Tongue (tissue), 2 donors: ENCODE measurements around the gene AGAP1. TPM values are rescaled to one million over a fixed set of nuclear protein-coding genes. Genes with fewer than 3 reads are reported as not detected.
A peak's percentile ranks its signal among the peaks of the same experiment; 100 is the strongest.

Experiments used
- DNase-seq: peaks from one replicate; pipeline ENCODE4 v3.0.0-alpha.2; 2015
- total RNA-seq: library from RNA; depleted of rRNA; stranded (reverse); fragments of >200 nt; gene quantifications from one replicate; pipeline ENCODE4 v1.2.3, GENCODE V29; 2014

AGAP1 gene
- total RNA-seq, 1 donor from 2014 or later, result 33.0 TPM

DNA sequence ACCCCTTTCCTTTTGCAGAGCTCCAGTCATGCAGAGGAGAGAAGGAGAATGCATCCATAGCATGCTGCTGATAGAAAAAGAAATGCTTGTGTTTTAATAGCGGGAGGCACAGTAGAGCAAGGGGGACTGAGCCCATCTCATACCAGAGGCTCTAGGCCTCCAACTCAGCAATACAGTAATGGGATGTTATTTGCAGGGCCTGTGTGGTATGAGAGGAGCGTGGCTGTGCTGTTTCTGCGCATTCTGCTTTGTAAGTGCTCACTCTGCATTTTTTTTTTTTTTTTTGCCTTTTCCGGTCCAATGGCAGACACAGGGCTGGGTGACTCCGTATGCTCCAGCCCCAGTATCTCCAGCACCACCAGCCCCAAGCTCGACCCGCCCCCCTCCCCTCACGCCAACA is 474.3 kb downstream of the AGAP1 start:
- no peak for DNase-seq

DNA sequence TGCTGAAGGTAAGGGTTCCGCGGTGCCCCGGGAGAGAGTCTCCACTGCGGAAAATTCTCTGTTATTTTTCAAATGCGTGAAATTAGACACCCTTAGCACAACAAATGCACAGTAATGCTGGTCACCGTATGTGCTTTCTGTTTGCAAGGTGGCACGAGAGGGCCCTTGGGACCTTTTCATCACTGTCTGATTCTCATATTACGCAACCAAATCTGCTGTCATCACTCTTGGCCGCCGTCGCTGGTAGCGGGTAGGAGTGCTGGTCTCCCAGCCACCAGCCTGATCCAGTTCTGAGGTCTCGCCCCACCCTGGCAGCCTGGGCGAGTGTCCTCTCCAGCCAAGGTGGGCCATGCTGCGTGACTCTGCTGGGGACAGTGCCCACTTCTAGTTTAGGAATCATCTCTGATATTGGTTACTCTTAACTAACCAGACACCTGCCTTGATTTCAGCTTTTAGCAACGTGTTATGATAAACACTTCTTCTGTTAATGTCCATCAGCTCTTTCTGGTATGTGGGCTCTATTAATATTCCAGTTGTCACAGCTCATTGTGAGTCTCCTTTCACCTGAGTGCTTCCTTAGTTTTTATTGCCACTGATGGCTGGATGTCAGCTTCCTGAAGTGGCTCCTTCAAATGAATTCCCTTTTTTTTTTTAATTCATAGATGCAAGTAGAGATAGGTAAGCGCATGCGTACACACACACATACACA is 474.9 kb downstream of the AGAP1 start:
- no peak for DNase-seq

DNA sequence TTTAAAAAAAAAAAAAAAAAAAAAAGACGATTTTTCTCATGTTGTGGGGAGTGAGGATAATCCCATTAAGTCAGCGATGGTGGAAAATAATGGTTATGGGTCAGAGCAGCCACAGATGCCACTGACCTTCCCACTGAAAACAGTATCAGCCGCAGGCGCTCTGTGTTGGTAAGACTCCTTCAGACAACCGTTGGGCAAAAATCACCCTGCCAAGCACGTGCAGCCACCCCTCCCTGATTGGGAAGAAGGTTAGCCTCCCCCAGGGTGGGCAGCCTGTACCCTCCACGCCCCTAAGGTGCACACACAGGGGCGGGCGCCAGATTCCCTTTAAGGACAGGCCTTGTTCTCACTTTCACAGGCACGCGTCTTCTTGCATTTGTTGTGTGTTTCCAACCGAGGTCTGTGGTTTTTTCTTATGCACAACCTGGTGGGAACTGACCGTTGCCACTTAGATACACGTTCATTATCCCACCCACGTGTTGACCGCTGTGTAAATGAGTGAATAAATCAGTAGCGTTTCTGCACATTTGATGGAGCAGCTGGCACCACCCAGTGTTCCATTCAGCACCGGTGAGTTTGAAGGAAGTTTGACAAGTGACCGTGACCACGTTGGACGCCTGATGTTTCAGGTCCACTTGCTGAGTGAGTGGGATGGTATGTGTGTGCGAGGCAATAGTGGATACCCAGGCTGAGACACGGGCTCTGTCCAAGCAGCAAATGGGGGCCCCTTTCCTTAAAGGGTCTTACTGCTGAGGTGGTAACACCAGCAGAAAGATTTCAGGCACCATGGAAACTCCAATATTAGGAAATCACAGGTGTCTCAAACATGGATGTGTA is 476.6 kb downstream of the AGAP1 start:
- DNase-seq, result no peak

DNA sequence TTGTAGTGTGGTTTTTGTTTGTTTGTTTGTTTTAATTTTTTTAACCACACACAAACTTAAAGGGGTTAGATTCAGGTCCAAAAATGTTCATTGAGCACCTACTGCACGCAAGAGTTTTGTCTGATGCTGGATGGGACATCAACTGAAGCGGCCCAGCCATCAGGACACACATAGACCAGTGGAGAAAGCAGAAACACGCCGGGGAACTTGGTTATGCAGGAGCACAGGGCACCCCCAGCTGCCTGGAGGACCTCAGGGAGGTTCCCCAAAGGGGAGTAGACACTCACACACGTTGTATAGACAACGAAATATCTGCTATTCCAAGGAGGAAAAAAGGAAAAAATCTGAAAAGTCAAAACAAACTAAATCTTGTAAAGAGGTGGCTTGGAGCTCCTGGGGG is 482.7 kb downstream of the AGAP1 start:
- DNase-seq, result no peak

DNA sequence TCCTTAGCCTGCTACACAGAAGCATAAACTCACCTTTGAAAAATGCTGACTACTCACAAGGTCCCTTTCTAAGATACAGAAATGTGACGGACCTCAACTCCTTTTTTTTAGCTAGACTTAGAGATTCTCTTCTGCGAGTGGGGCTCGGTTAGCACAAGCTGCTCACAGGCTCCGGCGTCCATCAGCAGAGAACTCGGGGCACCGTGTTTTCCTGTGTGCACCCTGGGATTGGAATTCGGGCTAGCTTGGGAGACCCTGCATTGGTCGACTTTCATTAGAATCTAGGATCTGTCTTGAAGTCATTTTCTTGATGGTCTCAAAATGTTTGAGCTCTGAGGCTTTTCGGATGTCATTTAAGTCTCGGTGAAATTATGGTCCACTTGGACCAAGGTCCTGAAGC is 483.1 kb downstream of the AGAP1 start:
- DNase-seq, result no peak

DNA sequence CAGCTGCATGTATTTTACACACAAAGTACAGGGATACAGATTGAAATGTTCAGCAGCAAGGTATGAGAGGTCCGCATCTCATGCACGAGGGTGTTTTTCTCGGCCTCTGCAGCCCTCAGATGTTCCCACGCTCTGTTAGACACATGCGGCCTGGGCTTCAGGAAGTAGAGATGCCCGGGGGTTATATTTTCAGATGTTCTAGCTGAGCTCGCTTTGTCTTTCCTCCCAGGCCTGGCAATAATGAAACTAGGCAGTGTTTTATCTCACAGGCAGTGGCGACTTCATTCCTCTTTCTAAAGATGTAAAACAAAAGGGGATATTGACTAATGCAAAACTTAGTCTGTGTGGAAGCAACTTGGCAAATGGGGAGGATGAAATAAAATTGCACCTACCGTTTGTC is 483.6 kb downstream of the AGAP1 start:
- no peak for DNase-seq

DNA sequence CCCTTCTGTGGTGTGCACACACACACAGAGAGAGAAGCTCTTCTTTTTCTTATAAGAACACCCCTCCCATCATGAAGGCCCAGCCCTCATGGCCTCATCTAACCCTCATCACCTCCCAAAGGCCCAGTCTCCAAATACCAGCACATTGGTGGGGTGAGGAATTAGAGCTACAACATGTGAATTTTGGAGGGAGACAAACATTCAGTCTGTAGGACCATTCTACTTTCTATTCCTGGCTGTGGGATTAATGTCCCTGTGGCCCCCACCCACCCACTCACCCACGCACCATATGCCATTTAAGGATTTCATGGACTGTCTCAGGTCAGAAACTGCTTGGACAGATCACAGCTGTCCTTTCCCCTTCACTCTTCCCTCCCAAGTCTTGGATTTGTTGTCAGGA is 484.2 kb downstream of the AGAP1 start:
- DNase-seq, result no peak

DNA sequence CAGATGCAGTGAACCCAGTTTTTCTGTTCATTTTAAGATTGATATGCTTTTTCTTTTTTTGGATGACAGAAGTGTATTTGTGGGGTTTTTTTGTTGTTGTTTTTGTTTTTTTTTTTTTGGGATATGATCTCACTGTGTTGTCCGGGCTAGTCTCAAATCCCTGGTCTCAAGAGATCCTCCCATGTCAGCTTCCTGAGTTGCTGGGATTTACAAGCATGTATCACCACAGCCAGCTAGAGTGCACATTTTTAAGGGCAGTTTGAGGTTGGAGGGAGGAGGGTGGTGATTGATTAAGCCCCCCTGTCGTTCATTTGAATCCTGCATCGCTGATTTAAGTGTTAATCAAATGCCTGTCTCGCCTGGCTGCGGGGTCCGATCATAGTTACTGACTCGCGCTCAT is 485.2 kb downstream of the AGAP1 start:
- no peak for DNase-seq

DNA sequence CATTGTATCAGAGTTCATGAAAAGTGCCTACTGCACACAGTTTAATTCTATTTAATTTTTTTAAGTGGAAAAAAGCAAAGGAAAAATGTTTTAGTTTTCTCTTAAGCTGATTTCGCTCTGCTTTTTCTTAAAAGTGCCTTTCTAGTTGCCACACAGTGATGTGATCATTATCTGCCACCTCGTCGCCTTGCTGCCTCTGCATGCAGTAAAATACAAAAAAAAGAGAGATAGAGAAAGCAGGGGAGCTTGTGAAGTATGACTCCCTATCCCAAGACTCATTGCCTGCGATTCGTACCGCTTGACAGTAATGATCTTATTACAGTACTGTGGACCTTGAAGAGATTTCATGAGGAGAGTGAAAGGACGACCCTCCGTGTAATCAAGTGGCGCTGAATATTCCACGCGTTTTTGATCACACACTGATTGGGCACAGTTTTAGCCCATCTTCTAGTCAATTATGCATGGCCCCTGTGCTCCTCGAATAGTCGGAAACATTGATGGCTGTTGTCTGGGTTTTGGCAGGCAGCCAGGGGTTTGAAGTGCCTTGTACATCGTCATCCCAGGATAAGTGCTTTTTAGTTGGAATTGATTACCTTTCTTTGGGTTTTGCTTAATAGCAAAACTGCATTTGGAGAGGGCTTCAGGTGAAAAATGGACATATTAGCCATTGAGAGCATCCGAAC is 486.1 kb downstream of the AGAP1 start:
- DNase-seq, result no peak

DNA sequence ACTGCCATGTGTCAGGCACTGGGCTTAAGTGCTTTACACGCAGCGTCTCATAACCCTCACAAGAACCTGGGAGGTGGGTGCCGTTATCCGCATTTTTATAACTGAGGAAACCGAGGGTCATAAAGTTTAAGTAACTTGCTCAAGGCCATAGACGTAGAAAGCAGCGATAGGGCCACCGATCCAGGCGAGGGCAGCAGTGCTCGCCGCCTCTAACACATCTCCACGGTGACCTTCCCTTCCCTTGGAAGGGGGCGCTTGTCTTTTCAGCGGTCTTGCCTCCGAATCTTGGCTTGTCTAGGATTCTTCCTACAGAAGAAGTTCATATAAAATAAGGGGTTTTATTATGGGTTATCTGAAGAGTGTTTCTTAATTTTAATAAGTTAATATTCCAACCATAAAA is 487.8 kb downstream of the AGAP1 start:
- DNase-seq, result no peak

DNA sequence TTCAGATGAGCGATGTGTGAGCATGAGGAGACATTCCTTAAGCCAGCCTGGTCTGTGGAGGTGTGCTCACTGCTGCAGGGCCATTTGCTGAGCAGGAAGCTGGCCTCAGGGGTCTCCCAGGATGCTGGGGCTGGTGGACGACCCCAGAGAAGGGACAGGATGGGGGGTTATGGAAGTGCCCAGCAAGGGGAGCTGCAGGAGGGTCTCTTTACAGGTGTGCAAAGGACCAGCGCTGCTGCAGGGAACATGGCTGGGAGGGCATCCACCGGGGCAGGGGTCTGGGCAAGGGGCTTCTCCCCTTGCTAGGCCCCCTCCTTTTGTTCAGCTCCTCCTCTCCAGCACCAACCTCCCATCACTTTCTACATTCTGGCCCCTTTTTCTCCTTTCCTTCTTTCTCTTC is 489.2 kb downstream of the AGAP1 start:
- no peak for DNase-seq

DNA sequence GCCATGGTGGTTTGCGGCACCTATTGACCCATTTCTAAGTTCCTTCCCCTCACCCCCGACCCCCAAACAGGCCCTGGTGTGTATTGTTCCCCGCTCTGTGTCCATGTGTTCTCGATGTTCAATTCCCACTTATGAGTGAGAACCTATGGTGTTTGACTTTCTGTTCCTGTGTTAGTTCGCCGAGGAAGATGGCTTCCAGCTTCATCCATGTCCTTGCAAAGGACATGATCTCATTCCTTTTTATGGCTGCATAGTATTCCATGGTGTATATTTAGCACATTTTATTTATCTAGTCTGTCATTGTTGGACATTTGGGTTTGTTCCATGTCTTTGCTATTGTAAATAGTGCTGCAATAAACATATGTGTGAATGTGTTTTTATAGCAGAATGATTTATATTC is 490.7 kb downstream of the AGAP1 start:
- no peak for DNase-seq

DNA sequence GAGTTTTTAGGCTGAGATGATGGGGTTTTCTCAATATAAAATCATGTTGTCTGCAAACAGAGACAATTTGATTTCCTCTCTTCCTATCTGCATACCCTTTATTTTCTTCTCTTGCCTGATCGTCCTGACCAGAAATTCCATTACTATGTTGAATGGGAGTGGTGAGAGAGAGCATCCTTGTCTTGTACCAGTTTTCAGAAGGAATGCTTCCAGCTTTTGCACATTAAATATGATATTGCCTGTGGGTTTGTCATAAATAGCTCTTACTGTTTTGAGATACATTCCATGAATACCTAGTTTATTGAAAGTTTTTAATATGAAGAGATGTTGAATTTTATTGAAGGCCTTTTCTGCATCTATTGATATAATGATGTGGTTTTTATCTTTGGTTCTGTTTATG is 492.5 kb downstream of the AGAP1 start:
- no peak for DNase-seq

DNA sequence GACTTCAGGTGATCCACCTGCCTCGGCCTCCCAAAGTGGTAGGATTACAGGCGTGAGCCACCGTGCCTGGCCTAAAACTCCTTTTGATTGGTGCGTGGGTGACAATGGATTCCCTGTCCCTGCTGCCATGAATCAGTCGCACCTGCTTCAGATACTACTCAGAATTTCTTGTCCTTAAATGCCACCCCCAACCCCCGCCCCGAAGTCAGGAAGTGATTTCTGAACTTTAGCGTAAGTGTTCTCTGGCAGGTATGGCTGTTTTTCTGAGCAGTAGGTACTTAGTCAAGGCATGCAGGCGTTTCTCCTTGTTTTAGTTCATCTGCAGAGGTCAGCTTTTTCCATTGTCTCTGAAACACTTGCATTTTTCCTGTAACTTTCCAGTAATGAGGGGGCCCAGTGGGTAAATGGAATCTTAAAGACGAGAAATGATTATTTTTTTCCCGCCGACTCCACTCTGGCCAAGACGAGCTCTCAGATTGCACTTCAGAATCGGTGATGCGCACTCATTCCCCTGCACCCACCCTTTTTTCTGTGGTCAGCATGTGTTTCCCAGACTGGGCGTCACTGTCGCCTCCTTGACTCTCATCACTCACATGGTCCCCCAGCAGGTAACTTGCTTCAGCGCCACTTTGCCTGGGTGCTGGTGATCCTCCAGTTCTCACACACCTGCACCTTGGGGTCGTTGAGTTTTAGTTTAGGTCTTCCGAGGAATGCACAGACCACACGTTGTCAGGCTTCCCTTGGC is 494.6 kb downstream of the AGAP1 start:
- DNase-seq, result peak; percentile 17

DNA sequence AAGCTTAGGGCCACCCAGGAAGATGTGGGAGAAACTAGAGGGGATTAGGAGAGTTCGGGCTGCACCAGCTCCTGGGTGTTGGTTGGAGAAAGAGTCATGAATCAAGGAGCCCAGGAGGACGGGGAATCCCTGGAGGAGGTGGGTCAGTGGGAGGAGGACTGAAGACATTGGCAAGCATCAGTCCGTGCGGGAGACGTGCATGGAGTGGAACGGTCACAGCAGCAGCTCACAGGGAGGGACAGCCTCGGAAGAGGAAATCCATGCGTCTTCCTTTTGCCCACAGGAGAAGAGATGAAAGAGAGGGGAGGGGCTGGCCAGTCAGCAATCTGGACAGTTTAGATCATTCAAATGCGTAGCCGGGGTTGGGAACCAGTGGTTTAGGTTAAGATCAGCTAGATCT is 495.7 kb downstream of the AGAP1 start:
- no peak for DNase-seq

DNA sequence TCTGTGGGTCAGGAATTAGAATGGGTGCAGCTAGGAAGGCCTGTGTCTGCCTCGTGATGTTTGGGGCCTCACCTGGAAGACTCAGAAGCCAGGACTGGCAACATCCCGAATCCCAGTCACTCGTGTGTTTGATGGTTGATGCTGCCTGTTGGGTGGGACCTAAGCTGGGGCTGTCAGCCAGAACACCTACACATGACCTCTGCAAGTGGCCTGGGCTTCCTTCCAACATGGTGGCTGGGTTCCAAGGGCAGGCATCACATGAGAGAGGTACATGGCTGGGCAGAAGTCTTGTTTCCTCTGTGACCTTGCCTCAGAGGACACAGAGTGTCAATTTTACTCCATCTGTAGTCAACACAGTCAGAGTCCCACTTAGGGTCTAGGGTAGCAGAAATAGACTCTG is 496.5 kb downstream of the AGAP1 start:
- DNase-seq, result no peak

DNA sequence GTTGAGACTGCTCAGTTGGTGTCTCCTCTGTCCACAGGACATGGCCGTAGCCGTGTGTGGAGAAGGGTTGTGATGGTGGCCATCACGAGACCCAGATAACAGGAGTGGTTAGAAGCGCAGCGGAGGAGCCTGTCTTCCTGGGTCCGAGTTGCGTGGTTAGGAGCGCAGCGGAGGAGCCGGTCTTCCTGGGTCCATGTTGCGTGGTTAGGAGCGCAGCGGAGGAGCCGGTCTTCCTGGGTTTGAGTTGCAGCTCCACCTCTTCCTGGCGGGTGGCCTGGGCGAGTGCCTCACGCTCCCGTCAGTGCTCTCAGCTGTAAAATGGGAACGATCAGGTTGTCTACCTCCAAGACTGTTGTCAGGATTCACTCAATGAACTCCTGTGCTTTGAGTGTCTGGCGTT is 498.2 kb downstream of the AGAP1 start:
- DNase-seq, result no peak

DNA sequence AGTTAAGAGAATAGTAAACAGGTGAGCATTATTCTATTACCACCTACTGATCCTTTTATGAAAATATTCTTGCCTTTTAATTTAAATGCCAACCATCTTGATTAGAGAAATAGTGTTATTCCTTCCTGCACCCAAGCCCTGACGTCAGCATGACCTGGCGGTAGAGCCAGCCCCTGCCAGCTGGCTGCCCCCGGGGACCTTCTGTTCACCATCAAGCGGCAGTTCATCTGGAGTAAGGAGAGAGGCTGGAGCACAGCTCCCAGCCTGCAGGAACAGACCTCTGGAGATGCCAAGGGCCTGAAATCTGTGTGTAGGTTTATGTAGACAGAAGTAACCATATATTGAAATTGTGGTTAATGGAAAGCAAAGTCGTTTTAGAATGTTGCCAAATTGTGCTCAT is 502.6 kb downstream of the AGAP1 start:
- no peak for DNase-seq

DNA sequence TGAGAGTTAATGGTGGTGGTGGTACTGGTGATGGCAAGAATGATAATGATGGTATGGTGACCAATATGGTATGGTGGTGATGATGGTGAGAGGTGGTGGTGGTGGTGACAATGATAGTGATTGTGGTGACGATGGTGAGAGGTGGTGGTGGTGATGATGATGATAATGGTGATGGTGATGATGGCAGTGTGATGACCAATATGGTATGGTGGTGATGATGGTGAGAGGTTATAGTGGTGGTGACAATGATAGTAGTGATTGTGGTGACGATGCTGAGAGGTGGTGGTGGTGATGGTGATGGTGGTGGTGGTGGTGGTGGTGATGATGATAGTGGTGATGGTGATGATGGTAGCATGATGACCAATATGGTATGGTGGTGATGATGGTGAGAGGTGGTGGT is 505.2 kb downstream of the AGAP1 start:
- no peak for DNase-seq

DNA sequence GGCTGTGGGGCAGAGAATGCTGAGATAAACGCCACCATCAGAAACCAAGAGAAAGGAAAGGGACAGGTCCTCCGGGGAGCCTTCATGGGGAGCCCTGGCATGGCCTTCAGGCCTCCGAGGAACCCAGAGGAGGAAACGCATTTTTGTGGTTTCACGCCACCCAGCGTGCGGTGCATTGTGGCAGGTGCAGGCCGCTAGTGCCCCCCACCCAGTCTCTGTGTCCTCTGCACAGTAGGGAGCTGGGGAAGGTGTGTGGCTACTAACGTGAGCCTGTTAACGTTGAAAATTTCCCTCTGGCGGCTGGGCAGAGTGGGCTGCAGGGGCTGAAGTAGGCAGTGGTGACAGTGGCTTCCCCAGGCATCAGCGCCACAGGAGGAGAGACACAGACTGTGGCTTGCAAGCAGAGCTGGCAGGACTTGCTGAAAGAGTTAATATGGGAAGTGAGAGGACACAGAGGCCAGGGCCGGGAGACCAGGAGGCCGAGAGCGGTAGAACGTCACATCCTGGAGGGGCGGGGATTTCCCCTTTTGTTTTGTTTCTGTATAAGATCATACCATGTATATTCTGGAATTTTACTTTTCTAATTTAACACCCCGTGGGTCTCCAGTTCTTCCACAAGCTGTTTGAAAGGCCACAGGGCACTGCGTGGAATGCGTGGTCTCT is 507.5 kb downstream of the AGAP1 start:
- DNase-seq, result no peak

DNA sequence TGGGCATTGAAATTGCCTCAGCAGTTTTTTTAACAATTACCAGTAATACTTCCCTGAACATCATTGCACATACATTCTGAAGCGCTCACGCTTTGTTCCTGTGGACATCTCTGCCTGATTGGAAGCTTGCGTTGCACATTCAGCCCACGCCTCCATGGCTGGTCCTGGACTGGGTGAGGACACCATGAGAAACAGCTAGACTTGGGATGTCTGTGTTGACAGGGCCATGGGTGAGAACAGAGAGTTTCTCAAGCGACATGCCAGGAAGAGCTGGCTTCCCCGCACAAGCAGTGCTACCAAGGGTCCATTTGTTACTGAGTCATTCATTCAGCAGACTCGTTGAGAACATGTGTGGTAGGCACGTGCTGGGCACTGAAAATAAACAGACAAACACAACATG is 508.0 kb downstream of the AGAP1 start:
- no peak for DNase-seq

DNA sequence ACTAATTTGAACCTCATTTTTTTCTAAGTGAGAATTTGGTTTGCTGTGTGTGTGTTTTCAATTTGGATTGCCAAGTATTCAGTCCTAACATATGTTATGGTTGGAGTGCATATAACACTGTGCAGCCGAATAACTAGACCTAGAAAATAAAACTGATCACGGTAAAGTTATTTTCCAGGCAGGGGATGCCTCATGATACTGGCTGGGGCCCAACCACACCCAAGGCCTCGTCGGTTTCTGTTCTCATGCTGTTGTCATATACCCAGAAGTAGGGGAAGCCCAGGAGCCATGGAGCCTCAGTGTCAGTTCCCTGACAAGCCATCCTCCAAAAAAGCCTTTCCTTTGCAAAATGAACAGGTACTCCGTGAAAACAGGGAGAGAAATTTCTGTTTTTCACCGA is 514.2 kb downstream of the AGAP1 start:
- peak; percentile 18 for DNase-seq
